ENCODE data around the gene SPINK7. TPM values are rescaled to one million over a fixed set of nuclear protein-coding genes. Genes with fewer than 3 reads are reported as not detected.

The SPINK7 gene
- total RNA-seq, 2 experiments from 2014 or later: not detected

- Histone ChIP-seq H2AFZ (ENCODE audit: low read length) (no peak overlapping the region), H3K9me3 (ENCODE audit: low read length) (no peaks in the 10 kb centered on the region), H3K4me2 (ENCODE audit: low read length) (no peak overlapping the region), H3K79me2 (ENCODE audit: insufficient read depth, low read depth, low read length) (no peaks in the 10 kb centered on the region), H3K4me1 (ENCODE audit: insufficient read depth, low read length, poor library complexity, severe bottlenecking) (no peaks in the 10 kb centered on the region), H3K4me3 (ENCODE audit: low read depth, low read length, poor library complexity, severe bottlenecking) (no peak overlapping the region), H3K9me2 (ENCODE audit: insufficient read depth, low read length) (no peaks in the 10 kb centered on the region), H3K27ac (ENCODE audit: low read depth, low read length, poor library complexity, severe bottlenecking) (no peak overlapping the region), H3K36me3 (ENCODE audit: insufficient read depth, low read length) (no peaks in the 10 kb centered on the region), H4K20me1 (ENCODE audit: insufficient read depth, low read length) (no peaks in the 10 kb centered on the region)
- DNase-seq (ENCODE audit: low spot score): no peak
- no TSS peak for BruUV-seq (replicated peaks)
- POLR2A ChIA-PET: interaction anchor here (0.7 kb wide), 3 partner anchors 37 to 554 kb away, joined by 3 to 4 read pairs (median 3); no protein-coding TSS in a partner anchor
- CTCF ChIA-PET (ENCODE audit: unreplicated experiment): no interaction called here
- TF ChIP-seq CTCF (conservative IDR thresholded peaks at IDR 0.05; ENCODE audit: low read length) (no peak), EZH2phosphoT487 (IDR thresholded peaks at IDR 0.05; ENCODE audit: borderline replicate concordance, low read depth, low read length) (no peak)
- intact Hi-C loops (cut with micrococcal nuclease; ENCODE audit: unreplicated experiment): loop anchor here (10.0 kb wide), 1 partner anchor 157 kb away; no protein-coding TSS in a partner anchor
Measured at GRCh38 chr5:148297731-148298130, 14.5 kb upstream of the SPINK7 start.

- intact Hi-C loops (cut with micrococcal nuclease; ENCODE audit: unreplicated experiment): no loop called here
- H3K79me2 ChIP-seq (ENCODE audit: insufficient read depth, low read depth, low read length): no peaks in the 10 kb centered on the region
- POLR2A ChIA-PET: interaction anchor here (0.6 to 0.8 kb wide), 2 partner anchors 36 to 606 kb away, joined by 3 read pairs; no protein-coding TSS in a partner anchor
Measured at GRCh38 chr5:148306446-148306845, 5.8 kb upstream of the SPINK7 start.

More at GRCh38 chr5:148306446-148306845, 5.8 kb upstream of the SPINK7 start:
- Histone ChIP-seq H3K9me2 (ENCODE audit: insufficient read depth, low read length) (no peaks in the 10 kb centered on the region), H4K20me1 (ENCODE audit: insufficient read depth, low read length) (no peaks in the 10 kb centered on the region), H3K27ac (ENCODE audit: low read depth, low read length, poor library complexity, severe bottlenecking) (no peak overlapping the region), H3K4me2 (ENCODE audit: low read length) (no peak overlapping the region), H3K4me3 (ENCODE audit: low read depth, low read length, poor library complexity, severe bottlenecking) (no peak overlapping the region), H2AFZ (ENCODE audit: low read length) (no peak overlapping the region), H3K36me3 (ENCODE audit: insufficient read depth, low read length) (no peaks in the 10 kb centered on the region), H3K9me3 (ENCODE audit: low read length) (no peaks in the 10 kb centered on the region), H3K4me1 (ENCODE audit: insufficient read depth, low read length, poor library complexity, severe bottlenecking) (no peaks in the 10 kb centered on the region)
- TF ChIP-seq CTCF (conservative IDR thresholded peaks at IDR 0.05; ENCODE audit: low read length) (no peak), EZH2phosphoT487 (IDR thresholded peaks at IDR 0.05; ENCODE audit: borderline replicate concordance, low read depth, low read length) (no peak)
- CTCF ChIA-PET (ENCODE audit: unreplicated experiment): no interaction called here
- DNase-seq (ENCODE audit: low spot score): no peak
- no TSS peak for BruUV-seq (replicated peaks)

Data from OCI-LY7 (cell line).